GM23338 (cell line): ENCODE measurements around the gene CNIH3. TPM values are rescaled to one million over a fixed set of nuclear protein-coding genes. Genes with fewer than 3 reads are reported as not detected.

Source experiments
- ATAC-seq: fragments of 200-7000 bp; cut with Tn5 transposase; 3 replicates; pipeline ENCODE4 v1.9.1; 2020
- DNase-seq: peaks from one replicate; pipeline ENCODE4 v3.0.0-alpha.2; 2015; ENCODE audit warnings: low spot score
- H2AFZ ChIP-seq: fragments of 200-600 bp; sonication (generic); 2 replicates; pipeline ENCODE4 v1.8.0; 2016; ENCODE audit warnings: antibody characterized with exemption, mild to moderate bottlenecking, moderate library complexity
- H3F3A ChIP-seq: fragments of 200-600 bp; sonication (generic); replicated peaks from 2 replicates; pipeline ENCODE4 v1.8.0; 2017; ENCODE audit warnings: antibody characterized with exemption, mixed run types, low read depth
- H3K27ac ChIP-seq: fragments of 200-600 bp; sonication (generic); 2 replicates; pipeline ENCODE4 v1.6.1; 2016; ENCODE audit warnings: low read depth
- H3K27me3 ChIP-seq: fragments of 200-600 bp; sonication (generic); 2 replicates; pipeline ENCODE4 v1.8.0; 2016; ENCODE audit warnings: mild to moderate bottlenecking, mixed run types, moderate library complexity; ENCODE audit not compliant: insufficient read depth
- H3K36me3 ChIP-seq: fragments of 200-600 bp; sonication (generic); 2 replicates; pipeline ENCODE4 v1.8.0; 2016; ENCODE audit warnings: mild to moderate bottlenecking; ENCODE audit not compliant: insufficient read depth
- H3K4me1 ChIP-seq: fragments of 200-600 bp; sonication (generic); 2 replicates; pipeline ENCODE4 v1.8.0; 2016; ENCODE audit warnings: mild to moderate bottlenecking, moderate library complexity; ENCODE audit not compliant: insufficient read depth
- H3K4me2 ChIP-seq: fragments of 200-600 bp; sonication (generic); 2 replicates; pipeline ENCODE4 v1.7.1; 2017; ENCODE audit warnings: mixed run types
- H3K4me3 ChIP-seq: fragments of 200-600 bp; sonication (generic); 2 replicates; pipeline ENCODE4 v1.6.1; 2016; ENCODE audit warnings: mixed run types
- H3K79me2 ChIP-seq: fragments of 200-600 bp; sonication (generic); replicated peaks from 2 replicates; pipeline ENCODE4 v1.8.0; 2017; ENCODE audit warnings: mild to moderate bottlenecking; ENCODE audit not compliant: insufficient read depth
- H3K9me2 ChIP-seq: fragments of 200-600 bp; sonication (generic); 2 replicates; pipeline ENCODE4 v1.8.0; 2017; ENCODE audit not compliant: insufficient read depth
- H4K20me1 ChIP-seq: fragments of 200-600 bp; sonication (generic); replicated peaks from 2 replicates; pipeline ENCODE4 v1.8.0; 2017; ENCODE audit warnings: mild to moderate bottlenecking; ENCODE audit not compliant: insufficient read depth
- H3K27ac Mint-ChIP-seq: 2 replicates; pipeline ENCODE4 v1.8.0; 2020; ENCODE audit warnings: inconsistent platforms, mild to moderate bottlenecking, moderate library complexity, mixed read lengths
- H3K27me3 Mint-ChIP-seq: 3 replicates; pipeline ENCODE4 v1.8.0; 2022; ENCODE audit warnings: low read depth, mild to moderate bottlenecking, moderate library complexity, mixed read lengths, inconsistent platforms; ENCODE audit not compliant: insufficient read depth, poor library complexity
- H3K36me3 Mint-ChIP-seq: 3 replicates; pipeline ENCODE4 v1.8.0; 2021; ENCODE audit warnings: low read depth, mild to moderate bottlenecking, inconsistent platforms, moderate library complexity, mixed read lengths
- H3K4me1 Mint-ChIP-seq: 3 replicates; pipeline ENCODE4 v1.8.0; 2020; ENCODE audit warnings: mild to moderate bottlenecking, inconsistent platforms, mixed read lengths
- H3K4me3 Mint-ChIP-seq: 3 replicates; pipeline ENCODE4 v1.8.0; 2021; ENCODE audit warnings: moderate library complexity, mild to moderate bottlenecking, inconsistent platforms, mixed read lengths
- H3K9me3 Mint-ChIP-seq: 3 replicates; pipeline ENCODE4 v1.8.0; 2020; ENCODE audit warnings: moderate library complexity, mild to moderate bottlenecking, inconsistent platforms, mixed read lengths
- CREB1 ChIP-seq: fragments of 250-450 bp; sonication (Bioruptor Pico); IDR thresholded peaks from 2 replicates; pipeline ENCODE4 v1.5.0; 2020; ENCODE audit warnings: low read depth, mild to moderate bottlenecking, moderate library complexity
- CTCF ChIP-seq, 2 experiments: fragments of 200-600 bp in 1 of 2; sonication (generic) in 1 of 2; conservative IDR thresholded peaks; 2 replicates each; pipeline versions ENCODE4 v1.5.1 to v1.6.1; 2016 to 2017; ENCODE audit warnings: antibody characterized with exemption in 2 of 2, low read depth in 2 of 2, mild to moderate bottlenecking in 2 of 2, moderate library complexity in 1 of 2
- ETS1 ChIP-seq: IDR thresholded peaks from 2 replicates; pipeline ENCODE4 v1.6.1; 2016; ENCODE audit warnings: antibody characterized with exemption
- EZH2 ChIP-seq: fragments of 200-600 bp; sonication (generic); IDR thresholded peaks from one replicate; pipeline ENCODE4 v1.8.0; 2017; ENCODE audit warnings: antibody characterized with exemption, mild to moderate bottlenecking, low read depth; ENCODE audit not compliant: unreplicated experiment
- EZH2phosphoT487 ChIP-seq: fragments of 200-600 bp; sonication (generic); IDR thresholded peaks from one replicate; pipeline ENCODE4 v1.8.1; 2018; ENCODE audit warnings: antibody characterized with exemption; ENCODE audit not compliant: unreplicated experiment
- JUNB ChIP-seq: IDR thresholded peaks from one replicate; pipeline ENCODE4 v1.6.1; 2016; ENCODE audit warnings: antibody characterized with exemption; ENCODE audit not compliant: unreplicated experiment
- NANOG ChIP-seq: IDR thresholded peaks from 2 replicates; pipeline ENCODE4 v1.6.1; 2016; ENCODE audit warnings: antibody characterized with exemption, borderline replicate concordance
- POLR2AphosphoS5 ChIP-seq: IDR thresholded peaks from 2 replicates; pipeline ENCODE4 v1.6.1; 2016; ENCODE audit warnings: antibody characterized with exemption, low read depth
- REST ChIP-seq: IDR thresholded peaks from one replicate; pipeline ENCODE4 v1.6.1; 2018; ENCODE audit warnings: antibody characterized with exemption; ENCODE audit not compliant: unreplicated experiment
- STAT1 ChIP-seq: IDR thresholded peaks from one replicate; pipeline ENCODE4 v1.6.1; 2016; ENCODE audit warnings: antibody characterized with exemption; ENCODE audit not compliant: unreplicated experiment
- ZNF114 ChIP-seq: fragments of 250-450 bp; sonication (Bioruptor Pico); IDR thresholded peaks from 2 replicates; pipeline ENCODE4 v1.5.0; 2020; ENCODE audit warnings: mild to moderate bottlenecking, moderate library complexity
- ZNF331 ChIP-seq: fragments of 250-450 bp; sonication (Bioruptor Pico); IDR thresholded peaks from 2 replicates; pipeline ENCODE4 v1.5.0; 2020; ENCODE audit warnings: low read depth, mild to moderate bottlenecking, moderate library complexity
- ZNF462 ChIP-seq: fragments of 250-450 bp; sonication (Bioruptor Pico); IDR thresholded peaks from 2 replicates; pipeline ENCODE4 v1.5.0; 2020; ENCODE audit warnings: mild to moderate bottlenecking, moderate library complexity
- polyA plus RNA-seq: library from polyadenylated mRNA; unstranded; fragments of >200 nt; fragmentation: Nextera tagmentation; extraction: Ambion mirVana; gene quantifications from 2 replicates; pipeline ENCODE4 v1.2.1, GENCODE V29; 2016
- total RNA-seq: library from RNA; depleted of rRNA; stranded (reverse); fragments of >200 nt; shearing (Covaris generic); gene quantifications from 2 replicates; pipeline ENCODE4 v1.2.3, GENCODE V29; 2014

CNIH3 gene
- total and polyA plus RNA-seq, 2 experiments from 2014 or later = 3.6 to 5.1 TPM

GRCh38 chr1:224730965-224731364 lies 114.8 kb downstream of the CNIH3 start:
- Histone ChIP-seq H3K27ac (no peak overlapping the region), H2AFZ (no peak overlapping the region), H3K27me3 (no peaks in the 10 kb centered on the region), H3K9me2 (no peaks in the 10 kb centered on the region), H3K4me1 (peaks cover 2% of the 10 kb centered on the region; the same call in 1 of the 2 replicates), H3F3A (no peaks in the 10 kb centered on the region), H3K36me3 (no peaks in the 10 kb centered on the region), H4K20me1 (no peaks in the 10 kb centered on the region), H3K4me2 (no peak overlapping the region), H3K79me2 (no peaks in the 10 kb centered on the region), H3K4me3 (no peak overlapping the region)
- Mint-ChIP-seq H3K9me3 (no peaks in the 10 kb centered on the region), H3K4me3 (no peak overlapping the region), H3K4me1 (peaks cover 26% of the 10 kb centered on the region), H3K27ac (no peak overlapping the region), H3K36me3 (no peaks in the 10 kb centered on the region; the same call in 2 of the 3 replicates), H3K27me3 (peaks cover 10% of the 10 kb centered on the region)
- no peak for TF ChIP-seq ZNF462 (CRISPR knock-in tag)
- TF ChIP-seq POLR2AphosphoS5 = no peak
- no peak for TF ChIP-seq ETS1
- TF ChIP-seq STAT1 = no peak
- no peak for TF ChIP-seq REST
- TF ChIP-seq CREB1 (CRISPR knock-in tag) = no peak
- TF ChIP-seq ZNF331 (CRISPR knock-in tag) = no peak
- no peak for TF ChIP-seq JUNB
- no peak for TF ChIP-seq CTCF (conservative IDR thresholded peaks at IDR 0.05; ENCODE audit: low read depth in 2 of 2)
- no peak for TF ChIP-seq ZNF114
- TF ChIP-seq EZH2phosphoT487 = no peak
- TF ChIP-seq NANOG = no peak
- TF ChIP-seq EZH2 = no peak
- DNase-seq (no peak), ATAC-seq (no peak)
